ENCODE results near the gene MUC13. TPM values are rescaled to one million over a fixed set of nuclear protein-coding genes. Genes with fewer than 3 reads are reported as not detected.

The MUC13 gene
- total RNA-seq, 3 donors from 2014 or later = 3.9 TPM; not detected in 2

DNA sequence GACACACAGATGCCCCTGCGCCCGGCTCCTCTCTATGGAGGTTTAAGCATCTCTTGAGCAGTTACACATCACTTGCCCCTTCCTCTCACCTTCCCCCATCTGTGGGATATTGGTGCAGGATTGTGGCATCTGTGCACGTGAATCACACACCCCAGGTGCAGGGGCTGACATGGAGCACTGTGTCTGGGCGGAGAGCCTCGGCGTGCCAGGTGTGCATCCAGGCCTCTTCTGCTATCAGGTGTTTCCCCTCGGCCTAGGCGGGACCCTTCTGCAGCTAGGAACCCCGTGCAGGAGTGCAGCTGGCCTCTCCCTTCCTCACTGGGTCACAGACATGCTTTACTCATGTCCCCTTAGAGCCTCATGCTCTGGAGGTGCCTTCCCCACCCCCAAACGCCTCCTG lies 33.4 kb upstream of the MUC13 start:
- Histone ChIP-seq H3K36me3 (no peaks in the 10 kb centered on the region), H3K4me1 (no peaks in the 10 kb centered on the region), H3K27ac (no peak overlapping the region), H3K27me3 (no peaks in the 10 kb centered on the region), H3K4me3 (no peak overlapping the region), H3K9me3 (no peaks in the 10 kb centered on the region)
- DNase-seq (ENCODE audit: low spot score in 2 of 2) = no peak
- intact Hi-C loops (cut with DNase I; ENCODE audit: low total_unique reads) = no loop called here
- TF ChIP-seq POLR2AphosphoS5 (IDR thresholded peaks at IDR 0.05) (no peak), CTCF (IDR thresholded peaks at IDR 0.05) (no peak), POLR2A (IDR thresholded peaks at IDR 0.05) (no peak)

GRCh38 chr3:124966521-124967445 lies 32.2 kb upstream of the MUC13 start:
- Histone ChIP-seq H3K36me3 (no peaks in the 10 kb centered on the region), H3K27me3 (no peaks in the 10 kb centered on the region), H3K4me3 (no peak overlapping the region), H3K27ac (no peak overlapping the region), H3K9me3 (no peaks in the 10 kb centered on the region), H3K4me1 (no peaks in the 10 kb centered on the region)
- intact Hi-C loops (cut with DNase I; ENCODE audit: low total_unique reads) = no loop called here
- TF ChIP-seq POLR2AphosphoS5 (IDR thresholded peaks at IDR 0.05) (no peak), POLR2A (IDR thresholded peaks at IDR 0.05) (no peak), CTCF (IDR thresholded peaks at IDR 0.05) (no peak)
- DNase-seq (ENCODE audit: low spot score in 2 of 2) = no peak

GRCh38 chr3:124965413-124965812 lies 30.9 kb upstream of the MUC13 start:
- no peak overlapping the region for H3K4me3 ChIP-seq
- no peaks in the 10 kb centered on the region for H3K27me3 ChIP-seq
- TF ChIP-seq POLR2A (IDR thresholded peaks at IDR 0.05) (no peak), CTCF (IDR thresholded peaks at IDR 0.05) (no peak), POLR2AphosphoS5 (IDR thresholded peaks at IDR 0.05) (no peak)
- no peak for DNase-seq (ENCODE audit: low spot score in 2 of 2)
- H3K27ac ChIP-seq = no peak overlapping the region
- H3K4me1 ChIP-seq = no peaks in the 10 kb centered on the region
- H3K9me3 ChIP-seq = no peaks in the 10 kb centered on the region
- intact Hi-C loops (cut with DNase I; ENCODE audit: low total_unique reads) = no loop called here
- H3K36me3 ChIP-seq = no peaks in the 10 kb centered on the region

DNA sequence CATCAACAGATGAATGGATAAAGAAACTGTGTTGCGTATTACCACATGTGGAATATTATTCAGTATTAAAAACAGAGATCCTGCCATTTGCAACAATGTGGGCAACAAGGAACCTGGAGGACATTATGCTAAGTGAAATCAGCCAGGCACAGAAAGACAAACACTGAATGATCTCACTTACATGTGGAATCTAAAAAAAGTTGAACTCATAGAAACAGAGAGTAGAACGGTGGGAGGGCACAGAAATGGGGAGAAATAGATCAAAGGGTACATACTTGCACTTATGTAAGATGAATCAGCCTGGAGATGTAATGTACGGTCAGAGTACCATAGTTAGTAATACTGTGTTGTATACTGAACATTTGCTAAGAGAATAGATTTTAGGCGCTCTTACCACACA lies 29.8 kb upstream of the MUC13 start:
- TF ChIP-seq POLR2AphosphoS5 (IDR thresholded peaks at IDR 0.05) (no peak), POLR2A (IDR thresholded peaks at IDR 0.05) (no peak), CTCF (IDR thresholded peaks at IDR 0.05) (no peak)
- H3K36me3 ChIP-seq = no peaks in the 10 kb centered on the region
- H3K27ac ChIP-seq = no peak overlapping the region

GRCh38 chr3:124963755-124964154 lies 29.2 kb upstream of the MUC13 start:
- H3K36me3 ChIP-seq = no peaks in the 10 kb centered on the region
- no peaks in the 10 kb centered on the region for H3K4me1 ChIP-seq
- DNase-seq (ENCODE audit: low spot score in 2 of 2) = no peak
- H3K27ac ChIP-seq = no peak overlapping the region
- intact Hi-C loops (cut with DNase I; ENCODE audit: low total_unique reads) = no loop called here
- H3K27me3 ChIP-seq = no peaks in the 10 kb centered on the region
- H3K4me3 ChIP-seq = no peak overlapping the region
- TF ChIP-seq CTCF (IDR thresholded peaks at IDR 0.05) (no peak), POLR2AphosphoS5 (IDR thresholded peaks at IDR 0.05) (no peak), POLR2A (IDR thresholded peaks at IDR 0.05) (no peak)
- no peaks in the 10 kb centered on the region for H3K9me3 ChIP-seq

More for the DNA sequence above, 29.8 kb upstream of the MUC13 start:
- intact Hi-C loops (cut with DNase I; ENCODE audit: low total_unique reads) = no loop called here
- H3K4me1 ChIP-seq = no peaks in the 10 kb centered on the region
- H3K9me3 ChIP-seq = no peaks in the 10 kb centered on the region
- H3K4me3 ChIP-seq = no peak overlapping the region
- no peaks in the 10 kb centered on the region for H3K27me3 ChIP-seq
- DNase-seq (ENCODE audit: low spot score in 2 of 2) = no peak

Measured in breast epithelium (tissue), 4 donors.